Myocyte (in vitro differentiated cells): ENCODE data around the gene PLB1. TPM values are rescaled to one million over a fixed set of nuclear protein-coding genes. Genes with fewer than 3 reads are reported as not detected.

ENCODE experiments used
- DNase-seq: peaks from one replicate; pipeline ENCODE4 v3.0.0-alpha.2; 2012; ENCODE audit warnings: low read depth
- total RNA-seq: library from RNA; depleted of rRNA; stranded (reverse); fragments of >200 nt; gene quantifications from 2 replicates; pipeline ENCODE4 v1.2.3, GENCODE V29; 2014

Gene PLB1
- total RNA-seq, 1 donor from 2014 or later, result 0.24 TPM

- no peak for DNase-seq
Observed at GRCh38 chr2:28505361-28505760, 9.5 kb downstream of the PLB1 start.

GRCh38 chr2:28506112-28506910, 10.5 kb downstream of the PLB1 start:
- peak; percentile 20 for DNase-seq

GRCh38 chr2:28507796-28508764, 12.2 kb downstream of the PLB1 start:
- no peak for DNase-seq

- no peak for DNase-seq
Observed at GRCh38 chr2:28509361-28509760, 13.5 kb downstream of the PLB1 start.

GRCh38 chr2:28510184-28510583, 14.3 kb downstream of the PLB1 start:
- no peak for DNase-seq

- DNase-seq, result no peak
Observed at GRCh38 chr2:28511871-28512606, 16.2 kb downstream of the PLB1 start.

- no peak for DNase-seq
Observed at GRCh38 chr2:28512607-28512965, 16.7 kb downstream of the PLB1 start.

- DNase-seq, result no peak
Observed at GRCh38 chr2:28513097-28513496, 17.2 kb downstream of the PLB1 start.

- DNase-seq, result no peak
Observed at GRCh38 chr2:28515176-28515751, 19.4 kb downstream of the PLB1 start.

- no peak for DNase-seq
Observed at GRCh38 chr2:28516430-28516829, 20.6 kb downstream of the PLB1 start.

- DNase-seq, result no peak
Observed at GRCh38 chr2:28516950-28517349, 21.1 kb downstream of the PLB1 start.

- no peak for DNase-seq
Observed at GRCh38 chr2:28521663-28522062, 25.8 kb downstream of the PLB1 start.

- DNase-seq, result no peak
Observed at GRCh38 chr2:28522481-28522880, 26.6 kb downstream of the PLB1 start.

GRCh38 chr2:28523902-28524301, 28.0 kb downstream of the PLB1 start:
- DNase-seq, result no peak

- DNase-seq, result no peak
Observed at GRCh38 chr2:28525481-28525880, 29.6 kb downstream of the PLB1 start.

- no peak for DNase-seq
Observed at GRCh38 chr2:28526527-28527132, 30.8 kb downstream of the PLB1 start.

- peak; percentile 34 for DNase-seq
Observed at GRCh38 chr2:28527196-28527595, 31.3 kb downstream of the PLB1 start.

GRCh38 chr2:28528206-28528605, 32.3 kb downstream of the PLB1 start:
- peak; percentile 34 for DNase-seq

GRCh38 chr2:28530782-28531181, 34.9 kb downstream of the PLB1 start:
- no peak for DNase-seq

GRCh38 chr2:28532399-28532798, 36.5 kb downstream of the PLB1 start:
- DNase-seq, result no peak
